GM19023 (cell line): ENCODE results near the gene CDC42EP3.

ENCODE experiments used
- ATAC-seq: cut with Tn5 transposase; IDR thresholded peaks from one replicate; pipeline ENCODE4 v1.9.1; 2021; ENCODE audit warnings: mild to moderate bottlenecking, moderate library complexity; ENCODE audit not compliant: unreplicated experiment

Gene CDC42EP3

GRCh38 chr2:37637190-37637860 is 34.1 kb downstream of the CDC42EP3 start:
- ATAC-seq, result no peak

- ATAC-seq, result no peak
Measured at GRCh38 chr2:37636381-37637066, 34.9 kb downstream of the CDC42EP3 start.

- ATAC-seq, result peak; percentile 75
Measured at GRCh38 chr2:37635504-37636380, 35.7 kb downstream of the CDC42EP3 start.

DNA sequence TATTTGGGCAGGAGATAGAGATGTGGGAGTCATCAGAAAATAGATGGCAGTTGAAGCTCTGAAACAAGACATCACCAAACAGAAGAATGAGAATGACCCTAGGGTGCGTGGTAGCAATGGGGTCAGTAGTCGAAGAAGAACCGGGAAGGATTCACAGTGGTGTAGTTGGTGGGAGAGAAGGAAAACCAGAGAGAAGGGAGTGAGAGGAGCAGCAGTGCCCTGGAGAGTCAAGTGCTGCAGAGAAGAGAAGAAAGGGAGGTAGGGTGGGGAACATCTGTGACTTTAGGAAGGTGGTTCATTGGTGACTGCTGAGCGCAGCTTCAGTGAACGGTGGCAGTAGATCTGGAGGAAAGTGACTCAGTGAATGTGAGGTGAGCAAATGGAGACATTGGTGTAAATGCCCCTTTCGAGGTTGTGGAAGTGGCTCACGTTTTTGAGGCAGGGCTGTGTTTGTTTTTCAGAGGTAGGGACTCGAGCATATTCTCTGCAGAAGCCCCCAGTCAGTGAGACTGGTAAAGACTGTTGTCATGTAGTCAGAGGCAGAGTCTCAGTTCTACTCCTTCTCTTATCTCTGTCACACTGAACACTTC is 36.4 kb downstream of the CDC42EP3 start:
- ATAC-seq, result no peak

- ATAC-seq, result no peak
Measured at GRCh38 chr2:37633845-37634244, 37.6 kb downstream of the CDC42EP3 start.

DNA sequence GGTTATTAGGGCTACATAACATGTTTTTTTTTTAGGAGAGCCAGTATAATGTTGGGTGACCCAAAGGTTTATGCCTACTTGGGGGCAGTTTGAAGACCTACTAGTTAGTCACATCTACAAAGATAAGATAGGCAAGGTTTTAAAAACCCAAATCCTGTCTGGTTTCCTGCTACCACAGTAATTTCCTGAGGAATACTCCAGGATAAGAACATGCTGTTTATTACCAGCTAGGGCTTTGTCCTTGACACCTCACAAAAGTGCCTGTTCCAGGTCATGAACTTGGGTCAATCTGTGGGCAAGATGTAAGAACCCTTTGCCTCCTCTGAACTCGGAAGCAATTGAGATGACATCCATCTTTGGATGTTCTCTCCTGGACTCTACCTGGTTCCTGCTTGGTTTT is 38.2 kb downstream of the CDC42EP3 start:
- ATAC-seq, result no peak

GRCh38 chr2:37632310-37632709 is 39.1 kb downstream of the CDC42EP3 start:
- ATAC-seq, result no peak

- no peak for ATAC-seq
Measured at GRCh38 chr2:37631698-37632097, 39.7 kb downstream of the CDC42EP3 start.

DNA sequence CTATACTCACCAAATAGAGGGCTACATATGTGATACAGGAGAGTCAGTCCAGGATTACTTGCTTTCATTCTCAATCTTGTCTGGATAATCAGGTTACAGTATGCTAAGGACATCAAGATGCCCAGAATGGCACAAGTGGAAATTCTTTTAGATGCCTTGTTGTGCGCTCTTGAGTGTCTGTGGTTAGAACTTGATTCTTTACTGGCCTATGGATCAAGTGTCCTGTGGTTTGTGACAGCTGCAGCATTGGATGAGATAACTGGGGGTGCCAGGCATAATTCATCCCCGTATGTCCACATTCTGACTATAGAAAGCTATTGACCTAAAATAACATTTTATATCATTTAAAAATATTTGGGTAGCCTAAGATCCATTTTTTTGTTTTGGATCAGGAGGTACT is 40.1 kb downstream of the CDC42EP3 start:
- no peak for ATAC-seq

GRCh38 chr2:37630776-37631175 is 40.7 kb downstream of the CDC42EP3 start:
- ATAC-seq, result no peak

GRCh38 chr2:37630301-37630700 is 41.1 kb downstream of the CDC42EP3 start:
- ATAC-seq, result no peak

DNA sequence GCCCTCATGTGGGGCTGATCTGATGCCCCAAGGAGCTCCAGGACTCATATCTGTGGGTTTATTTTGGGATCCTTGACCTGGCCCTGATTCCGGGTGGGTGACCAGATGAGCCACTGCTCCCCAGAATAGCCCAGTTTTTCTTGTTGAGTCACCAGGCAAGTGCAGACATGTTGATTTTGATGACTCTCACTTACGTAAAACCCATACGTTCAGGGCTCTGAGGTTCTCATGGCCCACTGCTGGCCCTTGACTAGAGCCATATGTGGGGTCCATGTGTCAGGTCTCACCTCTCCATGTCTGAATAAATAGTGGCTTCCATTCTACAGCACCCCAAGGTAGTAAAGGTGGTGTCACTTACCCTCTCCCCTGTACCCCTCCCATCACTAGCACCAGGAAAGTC is 41.9 kb downstream of the CDC42EP3 start:
- ATAC-seq, result no peak

DNA sequence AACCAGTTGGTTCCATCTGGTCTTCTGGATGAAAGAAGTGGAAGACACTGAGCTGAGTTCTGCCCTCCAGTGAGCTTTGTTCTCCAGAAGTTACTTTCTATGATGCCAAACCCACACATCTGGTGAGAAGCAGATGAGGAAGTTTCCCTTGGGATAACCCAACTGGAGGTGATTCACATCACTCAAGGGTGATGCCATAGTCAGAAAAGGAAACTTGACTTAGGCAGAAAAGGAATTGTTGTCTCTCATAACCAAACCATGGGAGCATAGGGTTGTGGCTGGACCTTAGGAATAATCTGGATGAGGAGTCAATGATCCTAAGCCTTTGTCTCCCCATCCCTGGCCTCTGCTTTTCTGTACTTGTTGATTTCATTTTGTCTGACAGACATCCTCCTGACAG is 43.7 kb downstream of the CDC42EP3 start:
- no peak for ATAC-seq

- peak; percentile 39 for ATAC-seq
Measured at GRCh38 chr2:37625796-37626571, 45.5 kb downstream of the CDC42EP3 start.

DNA sequence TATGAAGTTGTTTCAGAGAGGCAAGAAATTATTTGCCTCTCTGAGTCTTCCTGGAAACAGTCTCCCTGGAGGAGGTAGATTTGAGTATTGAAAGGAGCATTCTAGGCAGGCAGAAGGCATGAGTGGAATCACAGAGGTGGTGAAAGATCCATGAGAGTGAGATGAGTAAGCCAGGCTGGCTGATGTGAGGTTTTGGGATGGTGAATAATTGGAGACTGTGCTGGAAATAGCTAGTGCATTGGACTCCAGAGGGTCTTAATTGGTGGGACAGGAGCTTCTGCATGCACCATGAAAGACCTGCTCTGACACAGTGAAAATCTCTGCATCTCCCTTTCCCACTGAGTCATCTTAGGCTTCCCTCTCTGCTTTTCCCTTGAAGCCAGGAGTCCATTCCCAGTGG is 46.3 kb downstream of the CDC42EP3 start:
- ATAC-seq, result no peak

- ATAC-seq, result peak; percentile 83
Measured at GRCh38 chr2:37623971-37624900, 47.2 kb downstream of the CDC42EP3 start.

DNA sequence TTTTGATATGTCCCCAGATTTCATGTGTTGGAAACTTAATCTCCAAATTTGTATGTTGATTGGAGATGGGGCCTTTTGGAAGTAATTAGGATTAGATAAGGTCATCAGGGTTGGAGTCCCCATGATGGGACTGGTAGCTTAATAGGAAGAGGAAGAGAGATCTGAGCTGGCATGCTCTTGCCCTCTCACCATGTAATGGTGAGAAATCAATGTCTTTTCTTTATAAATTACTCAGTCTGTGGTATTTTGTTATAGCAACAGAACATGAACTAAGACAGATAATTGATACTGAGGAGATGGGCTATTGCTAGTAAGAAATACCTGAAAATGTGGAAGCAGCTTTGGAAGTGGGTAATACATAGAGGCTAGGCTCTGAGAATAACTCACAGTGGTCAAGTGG is 48.0 kb downstream of the CDC42EP3 start:
- no peak for ATAC-seq

DNA sequence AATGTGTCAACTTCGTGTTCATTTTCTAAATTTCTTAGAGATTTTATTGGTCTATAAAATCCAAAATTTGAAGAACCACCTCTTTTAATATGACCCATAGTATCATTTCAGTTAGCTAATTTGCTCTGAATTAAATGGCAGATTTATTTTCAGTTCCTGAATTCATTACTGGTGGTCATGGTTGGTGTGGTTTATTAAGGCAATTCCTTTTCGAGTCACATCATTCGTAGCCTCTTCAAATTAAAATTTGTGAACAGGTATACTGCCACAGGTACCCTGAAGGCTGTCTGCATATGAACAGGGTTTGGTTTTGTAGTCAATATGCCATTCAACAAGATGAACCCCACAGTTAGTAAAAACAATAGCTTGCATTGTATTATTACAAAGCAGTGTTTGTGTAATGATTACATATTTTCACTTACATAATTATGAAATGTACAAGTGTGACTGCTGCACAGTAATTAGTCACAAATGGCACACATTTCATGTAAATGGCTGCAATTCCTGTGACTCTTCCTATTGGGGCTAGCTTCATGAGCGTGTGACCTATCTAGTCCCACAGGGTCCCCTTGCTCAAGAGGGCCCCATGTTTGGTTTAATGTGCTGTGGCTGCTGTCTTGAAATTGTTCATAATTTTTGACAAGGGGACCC is 48.9 kb downstream of the CDC42EP3 start:
- no peak for ATAC-seq

DNA sequence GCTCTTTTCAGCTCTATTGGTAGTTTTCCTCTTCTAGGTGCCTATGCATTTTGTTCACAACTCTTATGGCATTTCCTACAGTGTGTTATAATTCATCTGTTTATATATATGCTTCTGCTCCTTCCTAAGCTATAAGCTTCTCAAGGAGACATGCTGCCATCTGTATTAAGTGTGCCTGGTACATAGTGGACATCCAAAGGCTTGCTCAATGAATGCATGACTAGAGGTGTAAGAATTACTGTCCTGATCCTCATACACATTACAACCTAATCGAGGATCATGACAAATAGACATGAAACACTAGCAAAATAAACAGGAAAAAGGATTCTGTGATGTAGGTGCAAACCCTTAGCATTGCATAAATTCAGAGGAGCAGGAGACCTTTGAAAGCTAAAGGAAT is 50.2 kb downstream of the CDC42EP3 start:
- ATAC-seq, result no peak
